HG02759 (cell line): ENCODE data around the gene LCNL1.

Experiments used
- ATAC-seq: cut with Tn5 transposase; IDR thresholded peaks from one replicate; pipeline ENCODE4 v1.9.1; 2021; ENCODE audit warnings: mild to moderate bottlenecking, moderate library complexity; ENCODE audit not compliant: unreplicated experiment

The LCNL1 gene

DNA sequence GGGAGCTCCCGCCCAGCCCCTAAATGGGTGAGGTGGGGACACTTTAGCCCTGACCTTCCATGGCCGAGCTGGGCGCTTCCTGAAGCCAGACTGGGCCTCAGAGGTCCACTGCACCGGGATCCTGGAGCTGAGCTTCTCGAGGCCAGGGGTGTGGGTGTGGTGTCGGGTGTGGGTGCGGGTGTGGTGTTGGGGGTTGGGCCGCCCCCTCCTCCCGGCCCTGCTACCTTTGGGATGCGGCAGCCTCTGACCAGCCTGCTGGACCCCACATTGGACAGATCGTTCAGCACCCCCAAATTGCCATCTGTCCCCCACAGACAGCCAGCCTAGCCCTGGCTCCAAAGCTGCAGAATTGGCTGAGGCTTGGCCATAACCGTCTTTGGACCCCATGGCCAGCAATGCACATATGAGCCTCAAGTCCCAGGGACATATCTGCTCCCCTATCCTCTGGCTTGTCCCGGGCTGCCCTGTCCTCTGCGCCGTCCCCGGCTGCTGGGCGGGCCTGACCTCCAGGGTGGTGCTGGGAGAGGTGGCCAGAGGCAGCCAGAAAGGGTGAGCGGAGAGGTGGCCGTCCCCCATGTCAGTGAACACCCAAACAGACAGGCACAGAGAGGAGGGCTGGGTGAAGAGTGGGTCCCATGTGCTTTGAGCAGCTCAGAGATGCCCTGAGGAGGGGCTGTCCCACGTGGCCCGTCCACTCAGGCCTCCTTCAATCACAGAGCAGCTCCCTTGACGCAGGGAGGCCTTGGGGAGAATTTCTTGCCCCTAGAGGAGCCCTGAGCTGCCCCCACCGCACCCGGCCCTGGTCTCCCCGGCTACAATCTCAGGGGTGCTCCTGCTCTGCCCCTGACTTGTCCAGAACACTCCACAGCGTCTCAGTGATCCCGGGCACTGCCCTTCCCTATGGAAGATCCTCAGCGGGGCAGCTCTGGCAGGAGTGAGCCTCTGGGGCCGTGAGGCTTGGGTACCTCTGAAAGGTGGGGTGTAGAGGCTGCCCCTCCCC, 8.9 kb upstream of the LCNL1 start:
- ATAC-seq: no peak

DNA sequence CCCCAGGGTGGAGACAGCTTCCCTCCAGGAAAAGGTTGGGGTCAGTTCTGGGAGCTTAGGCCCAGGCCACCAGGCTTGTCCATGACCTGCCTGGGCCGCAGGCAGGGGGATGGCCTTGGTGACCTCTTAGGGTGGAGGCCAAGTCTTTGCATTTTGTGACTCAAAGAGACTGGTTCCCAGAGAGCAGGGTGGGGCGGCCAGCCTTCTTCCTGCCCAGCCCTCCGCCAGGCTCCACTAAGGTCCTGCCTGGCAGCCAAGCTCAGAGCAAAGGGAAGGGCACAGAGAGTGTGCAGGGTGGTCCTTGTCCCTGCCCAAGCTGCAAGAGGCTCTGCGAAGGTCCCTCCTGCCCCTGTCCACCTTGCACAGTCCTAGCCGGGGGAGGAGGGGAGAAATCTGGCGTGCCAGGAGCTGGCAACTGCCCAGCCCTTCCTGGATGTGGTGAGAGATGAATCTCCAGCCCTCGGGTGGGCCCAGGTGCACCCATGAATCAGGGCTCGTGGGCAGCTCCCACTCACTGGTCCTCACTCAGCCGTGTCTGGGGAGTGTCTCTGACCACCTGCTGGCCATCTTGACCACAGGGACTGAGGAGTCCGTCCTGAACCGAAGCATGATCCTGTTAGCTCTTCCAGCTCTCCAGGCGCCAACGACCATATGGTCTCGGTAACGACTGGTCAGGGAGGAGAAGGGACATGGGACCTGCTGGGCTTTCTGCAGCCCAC, 7.8 kb upstream of the LCNL1 start:
- ATAC-seq: no peak

DNA sequence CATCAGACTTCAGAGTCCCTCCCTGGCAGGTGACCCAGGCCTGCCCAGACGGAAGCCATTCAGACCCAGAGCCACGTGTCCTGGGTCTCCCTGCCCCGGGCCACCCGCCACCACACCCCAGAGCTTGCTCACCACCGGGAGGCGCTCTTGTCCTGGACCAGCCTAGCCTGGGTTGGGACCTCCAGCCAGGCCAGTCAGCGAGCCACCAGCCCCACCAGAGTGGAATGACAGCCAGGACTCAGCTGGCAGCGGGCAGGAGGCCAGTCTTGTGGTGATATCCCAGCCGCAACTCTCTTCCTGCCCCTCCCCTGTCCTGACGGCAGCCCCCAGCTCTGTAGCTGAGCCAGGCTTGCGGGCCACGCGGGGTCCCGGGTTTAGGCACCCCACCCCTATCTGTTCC, 7.1 kb upstream of the LCNL1 start:
- ATAC-seq: no peak

- no peak for ATAC-seq
Measured at GRCh38 chr9:136977223-136977622, 5.6 kb upstream of the LCNL1 start, which contains the start of gene PTGDS. Gene PTGDS, plus strand, starts transcription at chr9:136977504. Its CDS starts 75 bp downstream, at chr9:136977579.

GRCh38 chr9:136977649-136978072, 5.1 kb upstream of the LCNL1 start:
- ATAC-seq: no peak

- no peak for ATAC-seq
Measured at GRCh38 chr9:136978073-136978864, 4.5 kb upstream of the LCNL1 start.

- no peak for ATAC-seq
Measured at GRCh38 chr9:136978865-136979544, 3.8 kb upstream of the LCNL1 start.

- ATAC-seq: no peak
Measured at GRCh38 chr9:136979769-136980587, 2.8 kb upstream of the LCNL1 start.

DNA sequence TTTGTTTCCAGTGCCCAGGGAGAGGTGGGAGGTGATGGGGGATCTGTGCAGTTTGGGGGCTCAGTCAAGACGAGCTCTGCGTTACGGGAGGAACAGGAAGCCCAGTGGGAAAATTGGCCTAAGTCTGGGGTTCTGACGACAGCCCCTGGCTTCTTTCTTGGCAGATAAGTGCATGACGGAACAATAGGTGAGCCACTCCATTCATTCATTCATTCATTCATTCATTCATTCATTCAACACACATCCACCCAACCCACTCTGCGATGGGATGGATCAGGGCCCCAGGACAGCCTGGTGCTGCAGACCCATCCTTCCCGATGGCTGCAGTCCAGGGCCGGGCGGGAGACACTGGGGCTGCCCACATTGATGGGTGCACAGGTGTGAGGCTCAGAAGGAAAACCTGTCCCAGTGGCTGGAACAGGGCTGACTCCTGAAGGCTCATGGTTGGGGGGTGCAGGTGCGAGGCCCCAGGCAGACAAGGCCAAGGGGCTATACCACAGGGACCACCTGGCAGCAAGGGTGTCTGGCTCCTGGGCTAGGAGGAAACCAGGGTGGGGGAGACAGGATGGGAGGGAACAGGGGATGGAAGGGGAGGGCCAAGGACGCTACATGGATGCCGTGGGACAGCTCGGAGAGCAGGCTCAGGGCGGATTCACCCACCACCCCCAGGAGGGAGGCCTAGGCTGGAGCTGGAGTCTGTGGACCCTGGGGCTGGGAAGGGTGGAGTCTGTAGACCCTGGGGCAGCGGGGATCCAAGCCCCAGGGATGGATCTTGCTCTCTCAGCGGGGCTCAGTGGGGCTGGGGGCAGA, 1.9 kb upstream of the LCNL1 start:
- ATAC-seq: no peak

GRCh38 chr9:136981588-136982231, 1.1 kb upstream of the LCNL1 start:
- ATAC-seq: no peak

DNA sequence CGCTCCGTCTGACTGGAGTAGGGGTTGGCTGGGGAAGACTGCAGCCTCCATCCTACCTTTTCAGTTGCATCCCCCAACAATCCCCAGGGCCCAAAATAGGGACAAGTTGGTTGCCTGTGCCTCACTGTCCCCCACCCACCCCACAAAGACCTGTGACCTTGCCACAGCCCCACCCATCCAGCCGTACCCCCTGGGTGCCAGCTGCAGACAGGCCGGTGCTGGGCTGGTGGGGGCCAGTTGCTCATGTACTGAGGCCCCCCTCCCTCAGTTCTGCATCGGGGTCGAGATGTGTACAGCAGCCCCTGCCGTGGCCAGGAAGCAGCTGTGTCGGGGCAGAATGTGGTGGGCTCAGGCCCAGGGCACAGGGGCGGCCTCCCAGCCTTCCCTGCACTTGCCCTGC, 374 bp downstream of the LCNL1 start:
- no peak for ATAC-seq

GRCh38 chr9:136983656-136984314, 992 bp downstream of the LCNL1 start:
- no peak for ATAC-seq

GRCh38 chr9:136984464-136985026, 1.8 kb downstream of the LCNL1 start:
- ATAC-seq: no peak

- ATAC-seq: no peak
Measured at GRCh38 chr9:136985027-136985602, 2.3 kb downstream of the LCNL1 start.

- no peak for ATAC-seq
Measured at GRCh38 chr9:136985853-136986252, 3.1 kb downstream of the LCNL1 start.

DNA sequence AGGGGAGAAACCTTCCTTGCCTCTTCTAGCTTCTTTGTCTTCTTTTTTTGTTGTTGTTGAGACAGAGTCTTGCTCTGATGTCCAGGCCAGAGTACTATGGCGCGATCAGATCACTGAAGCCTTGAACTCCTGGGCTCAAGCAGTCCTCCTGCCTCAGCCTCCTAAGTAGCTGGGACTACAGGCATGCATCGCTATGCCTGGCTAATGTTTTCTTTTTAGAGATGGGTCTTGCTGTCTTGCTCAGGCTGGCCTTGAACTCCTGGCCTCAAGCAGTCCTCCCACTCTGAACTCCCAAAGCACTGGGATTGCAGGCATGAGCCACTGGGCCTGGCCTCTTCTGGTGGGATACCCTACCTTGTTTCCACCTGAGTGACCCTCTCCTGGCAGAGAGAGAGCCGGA, 6.1 kb downstream of the LCNL1 start:
- no peak for ATAC-seq
